CD4-positive, alpha-beta T cell treated with Interferon gamma for 1 hour (primary cell): ENCODE results near the gene FSTL5.
"Not testable (repeated sequence)": the region's sequence is repeated elsewhere in the genome, so short reads cannot be mapped to it uniquely, and the experiment has no call there.

Experiments
- DNase-seq: peaks from one replicate; pipeline ENCODE4 v3.0.0-alpha.2; 2020

Gene FSTL5

GRCh38 chr4:162163892-162164759 is at the start of gene FSTL5:
Gene FSTL5, minus strand, starts transcription at chr4:162164000. Its CDS starts 52,604 bp downstream, at chr4:162111396.
- no peak for DNase-seq

GRCh38 chr4:162209706-162210105 is 45.9 kb upstream of the FSTL5 start:
- no peak for DNase-seq

GRCh38 chr4:162203478-162203877 is 39.7 kb upstream of the FSTL5 start:
- not testable (repeated sequence) for DNase-seq

GRCh38 chr4:162201673-162202072 is 37.9 kb upstream of the FSTL5 start:
- no peak for DNase-seq

GRCh38 chr4:162170509-162170908 is 6.7 kb upstream of the FSTL5 start:
- DNase-seq, result no peak

- no peak for DNase-seq
Observed at GRCh38 chr4:162164906-162165510, 1.2 kb upstream of the FSTL5 start.

- no peak for DNase-seq
Observed at GRCh38 chr4:162162672-162163071, 1.1 kb downstream of the FSTL5 start.

GRCh38 chr4:162157241-162157640 is 6.6 kb downstream of the FSTL5 start:
- DNase-seq, result no peak

- no peak for DNase-seq
Observed at GRCh38 chr4:162154862-162155540, 8.8 kb downstream of the FSTL5 start.

- no peak for DNase-seq
Observed at GRCh38 chr4:162151850-162152249, 11.9 kb downstream of the FSTL5 start.

- no peak for DNase-seq
Observed at GRCh38 chr4:162151386-162151785, 12.4 kb downstream of the FSTL5 start.

GRCh38 chr4:162149644-162150043 is 14.2 kb downstream of the FSTL5 start:
- DNase-seq, result no peak

- no peak for DNase-seq
Observed at GRCh38 chr4:162140051-162140683, 23.6 kb downstream of the FSTL5 start.

- DNase-seq, result no peak
Observed at GRCh38 chr4:162139412-162139811, 24.4 kb downstream of the FSTL5 start.

- no peak for DNase-seq
Observed at GRCh38 chr4:162131256-162131655, 32.5 kb downstream of the FSTL5 start.

GRCh38 chr4:162126729-162127128 is 37.1 kb downstream of the FSTL5 start:
- DNase-seq, result no peak

GRCh38 chr4:162117051-162117450 is 46.7 kb downstream of the FSTL5 start:
- no peak for DNase-seq

GRCh38 chr4:162116095-162116779 is 47.6 kb downstream of the FSTL5 start:
- no peak for DNase-seq

- DNase-seq, result no peak
Observed at GRCh38 chr4:162115333-162115732, 48.5 kb downstream of the FSTL5 start.

GRCh38 chr4:162111078-162111477 is 52.7 kb downstream of the FSTL5 start:
- no peak for DNase-seq

GRCh38 chr4:162104459-162105124 is 59.2 kb downstream of the FSTL5 start:
- no peak for DNase-seq

GRCh38 chr4:162103908-162104307 is 59.9 kb downstream of the FSTL5 start:
- DNase-seq, result not testable (repeated sequence)
